HUES48 (cell line): Measurements from ENCODE around the gene SCAP.

ENCODE experiments used
- H3K27ac ChIP-seq: one replicate; pipeline ENCODE4 v1.7.0; 2013; ENCODE audit warnings: low read depth, low read length, inconsistent platforms
- H3K27me3 ChIP-seq: 2 replicates; pipeline ENCODE4 v1.6.1; 2013; ENCODE audit warnings: mild to moderate bottlenecking, low read length; ENCODE audit not compliant: control insufficient read depth, insufficient read depth
- H3K36me3 ChIP-seq: 2 replicates; pipeline ENCODE4 v1.6.1; 2013; ENCODE audit warnings: low read length; ENCODE audit not compliant: control insufficient read depth, insufficient read depth
- H3K4me1 ChIP-seq: 2 replicates; pipeline ENCODE4 v1.6.1; 2013; ENCODE audit warnings: mild to moderate bottlenecking, low read length; ENCODE audit not compliant: control insufficient read depth, insufficient read depth
- H3K4me3 ChIP-seq: 2 replicates; pipeline ENCODE4 v1.5.1; 2013; ENCODE audit warnings: mild to moderate bottlenecking, low read depth, low read length
- H3K9ac ChIP-seq: 2 replicates; pipeline ENCODE4 v1.6.1; 2013; ENCODE audit warnings: mild to moderate bottlenecking, low read depth, low read length, moderate library complexity
- H3K9me3 ChIP-seq: 2 replicates; pipeline ENCODE4 v1.6.1; 2013; ENCODE audit warnings: low read length; ENCODE audit not compliant: control insufficient read depth, insufficient read depth

Gene SCAP

GRCh38 chr3:47413751-47414150 is 62.0 kb downstream of the SCAP start:
- Histone ChIP-seq H3K36me3 (peaks cover 75% of the 10 kb centered on the region), H3K4me1 (no peaks in the 10 kb centered on the region)

GRCh38 chr3:47412842-47413520 is 62.8 kb downstream of the SCAP start:
- Histone ChIP-seq H3K9me3 (no peaks in the 10 kb centered on the region), H3K27ac (no peak overlapping the region), H3K36me3 (peaks cover 82% of the 10 kb centered on the region), H3K4me3 (no peak overlapping the region), H3K9ac (no peak overlapping the region), H3K4me1 (no peaks in the 10 kb centered on the region), H3K27me3 (no peaks in the 10 kb centered on the region)

More at GRCh38 chr3:47413751-47414150, 62.0 kb downstream of the SCAP start:
- Histone ChIP-seq H3K27ac (no peak overlapping the region), H3K4me3 (no peak overlapping the region), H3K9ac (no peak overlapping the region), H3K9me3 (no peaks in the 10 kb centered on the region), H3K27me3 (no peaks in the 10 kb centered on the region)

GRCh38 chr3:47412453-47412756 is 63.3 kb downstream of the SCAP start:
- Histone ChIP-seq H3K4me3 (no peak overlapping the region), H3K9ac (no peak overlapping the region), H3K27ac (no peak overlapping the region), H3K4me1 (no peaks in the 10 kb centered on the region), H3K9me3 (no peaks in the 10 kb centered on the region), H3K27me3 (no peaks in the 10 kb centered on the region), H3K36me3 (peaks cover 86% of the 10 kb centered on the region)

GRCh38 chr3:47411696-47412452 is 63.9 kb downstream of the SCAP start:
- H3K27ac ChIP-seq = no peak overlapping the region
- H3K4me3 ChIP-seq = no peak overlapping the region
- H3K4me1 ChIP-seq = no peaks in the 10 kb centered on the region
- H3K27me3 ChIP-seq = no peaks in the 10 kb centered on the region
- no peaks in the 10 kb centered on the region for H3K9me3 ChIP-seq
- H3K9ac ChIP-seq = no peak overlapping the region
- peaks cover 86% of the 10 kb centered on the region for H3K36me3 ChIP-seq

- H3K9me3 ChIP-seq = no peaks in the 10 kb centered on the region
These were observed 64.7 kb downstream of the SCAP start for GRCh38 chr3:47410801-47411646.

GRCh38 chr3:47410417-47410720 is 65.4 kb downstream of the SCAP start:
- no peak overlapping the region for H3K27ac ChIP-seq
- no peaks in the 10 kb centered on the region for H3K27me3 ChIP-seq
- no peak overlapping the region for H3K9ac ChIP-seq
- H3K4me3 ChIP-seq = no peak overlapping the region
- no peaks in the 10 kb centered on the region for H3K9me3 ChIP-seq
- H3K36me3 ChIP-seq = peaks cover 89% of the 10 kb centered on the region
- H3K4me1 ChIP-seq = no peaks in the 10 kb centered on the region

More at GRCh38 chr3:47410801-47411646, 64.7 kb downstream of the SCAP start:
- Histone ChIP-seq H3K36me3 (peaks cover 90% of the 10 kb centered on the region), H3K27ac (no peak overlapping the region), H3K4me1 (no peaks in the 10 kb centered on the region), H3K9ac (no peak overlapping the region), H3K27me3 (no peaks in the 10 kb centered on the region), H3K4me3 (no peak overlapping the region)

GRCh38 chr3:47409688-47410416 is 65.9 kb downstream of the SCAP start:
- Histone ChIP-seq H3K9me3 (no peaks in the 10 kb centered on the region), H3K27me3 (no peaks in the 10 kb centered on the region), H3K27ac (no peak overlapping the region), H3K36me3 (peaks cover 83% of the 10 kb centered on the region), H3K9ac (no peak overlapping the region), H3K4me3 (no peak overlapping the region), H3K4me1 (no peaks in the 10 kb centered on the region)

GRCh38 chr3:47409284-47409683 is 66.5 kb downstream of the SCAP start:
- Histone ChIP-seq H3K4me1 (no peaks in the 10 kb centered on the region), H3K36me3 (peaks cover 78% of the 10 kb centered on the region), H3K4me3 (no peak overlapping the region), H3K9ac (no peak overlapping the region), H3K27ac (no peak overlapping the region), H3K9me3 (no peaks in the 10 kb centered on the region), H3K27me3 (no peaks in the 10 kb centered on the region)

GRCh38 chr3:47408839-47409229 is 66.9 kb downstream of the SCAP start:
- H3K4me3 ChIP-seq = no peak overlapping the region
- no peaks in the 10 kb centered on the region for H3K27me3 ChIP-seq
- peaks cover 73% of the 10 kb centered on the region for H3K36me3 ChIP-seq
- H3K4me1 ChIP-seq = no peaks in the 10 kb centered on the region
- no peaks in the 10 kb centered on the region for H3K9me3 ChIP-seq
- H3K9ac ChIP-seq = no peak overlapping the region
- H3K27ac ChIP-seq = no peak overlapping the region

GRCh38 chr3:47407896-47408838 is 67.6 kb downstream of the SCAP start:
- Histone ChIP-seq H3K9me3 (no peaks in the 10 kb centered on the region), H3K9ac (no peak overlapping the region), H3K27ac (no peak overlapping the region), H3K36me3 (peaks cover 67% of the 10 kb centered on the region), H3K27me3 (no peaks in the 10 kb centered on the region), H3K4me3 (no peak overlapping the region), H3K4me1 (no peaks in the 10 kb centered on the region)
